Heart left ventricle (tissue), 13 donors: ENCODE measurements around the gene EIF2AK2.

Experiments used
- CTCF ChIP-seq, 12 donors: fragments of 200-600 bp; sonication (generic) in 4 of 12; IDR thresholded peaks; one replicate each; pipeline versions ENCODE4 v1.5.0 to v1.8.0; 2018 to 2022; ENCODE audit warnings: antibody characterized with exemption in 12 of 12, mild to moderate bottlenecking in 5 of 12
- POLR2A ChIP-seq, 2 donors: fragments of 450-650 bp; IDR thresholded peaks; one replicate each; pipeline ENCODE4 v1.6.1; 2017; ENCODE audit warnings: antibody characterized with exemption in 2 of 2, mild to moderate bottlenecking in 2 of 2, moderate library complexity in 2 of 2
- donor health status: ischemic (EF 13 %, LVEDD 7.1; RV severe dilation, severe dysfunction).
- donor health status: DM: no; HTN: yes; CAD: no.
- donor health status: DM: no; HTN: no; CAD: no.
- donor health status: ischemic (EF 25% LVEDD 6.9; RV normal size, moderate dysfunction).
- donor health status: ischemic (EF 25% LVEDD 5.7; RV mildly dilated, moderate dysfunction).
- donor health status: ischemic (EF 35%, LVEDD 5.7; RV mildly dilated, moderate dysfunction).
- donor health status: nonischemic (EF 11% LVEDD 7.7; RV severe dilation, severe dysfunction).
- donor health status: DM: yes; HTN: yes; CAD: no.
- donor health status: PGD.
- donor health status: ischemic (EF 29% LVEDD 5.4; RV normal size, mild dysfunction).
- donor health status: nonischemic (EF 23%, LVEDD 6.1; RV moderate dilation, normal function).

DNA sequence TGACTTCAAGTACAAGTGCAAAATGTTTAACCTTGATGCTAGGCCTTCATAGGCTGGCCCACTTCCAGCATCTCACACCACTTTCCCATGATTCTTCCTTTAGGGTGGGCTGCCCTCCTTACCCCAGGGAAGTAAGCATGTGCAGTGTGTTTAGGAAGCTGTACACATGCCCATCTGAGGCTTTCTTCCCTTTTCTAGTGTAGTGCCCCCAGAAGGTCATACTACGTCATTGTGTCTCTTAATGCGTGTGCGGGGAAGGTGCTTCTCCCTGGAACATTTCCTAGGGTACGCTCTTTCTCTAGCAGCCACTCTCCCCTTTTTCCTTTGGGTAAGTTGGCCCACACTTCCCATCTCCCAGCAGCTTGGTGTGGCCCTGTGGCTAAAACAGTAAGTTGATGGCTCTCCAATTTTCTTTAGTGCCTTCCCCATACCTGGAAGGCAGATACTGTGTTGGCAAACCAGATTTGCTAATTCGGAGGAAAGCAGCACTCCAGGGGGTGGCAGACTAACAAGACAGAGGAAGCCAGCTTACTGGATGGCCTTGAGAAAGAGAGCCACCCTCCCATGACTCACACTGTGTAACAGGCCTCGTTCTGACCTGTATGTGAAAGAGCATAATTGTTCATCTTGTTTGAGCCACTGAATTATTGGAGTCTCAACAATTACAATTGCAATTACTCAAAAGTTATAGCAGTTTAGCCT, 32.8 kb upstream of the EIF2AK2 start:
- TF ChIP-seq CTCF (IDR thresholded peaks at IDR 0.05): no peak
- TF ChIP-seq POLR2A (IDR thresholded peaks at IDR 0.05): no peak
